Activated naive CD4-positive, alpha-beta T cell treated with anti-CD3 and anti-CD28 coated beads, Interleukin-2, amount 50 U/mL, for 24 hours (primary cell): ENCODE data around the gene GPATCH3.
"Not testable (repeated sequence)": the region's sequence is repeated elsewhere in the genome, so short reads cannot be mapped to it uniquely, and the experiment has no call there.

Source experiments
- H3K27ac Mint-ChIP-seq: one replicate; pipeline ENCODE4 v1.8.0; 2021; ENCODE audit warnings: mild to moderate bottlenecking, mixed read lengths
- H3K27me3 Mint-ChIP-seq: one replicate; pipeline ENCODE4 v1.8.0; 2021; ENCODE audit warnings: mixed read lengths
- H3K36me3 Mint-ChIP-seq: one replicate; pipeline ENCODE4 v1.8.0; 2021; ENCODE audit warnings: mixed read lengths
- H3K4me1 Mint-ChIP-seq: one replicate; pipeline ENCODE4 v1.8.0; 2021; ENCODE audit warnings: mixed read lengths
- H3K4me3 Mint-ChIP-seq: one replicate; pipeline ENCODE4 v1.8.0; 2021; ENCODE audit warnings: mild to moderate bottlenecking, mixed read lengths
- H3K9me3 Mint-ChIP-seq: one replicate; pipeline ENCODE4 v1.8.0; 2021; ENCODE audit warnings: mixed read lengths

Gene GPATCH3, protein sequence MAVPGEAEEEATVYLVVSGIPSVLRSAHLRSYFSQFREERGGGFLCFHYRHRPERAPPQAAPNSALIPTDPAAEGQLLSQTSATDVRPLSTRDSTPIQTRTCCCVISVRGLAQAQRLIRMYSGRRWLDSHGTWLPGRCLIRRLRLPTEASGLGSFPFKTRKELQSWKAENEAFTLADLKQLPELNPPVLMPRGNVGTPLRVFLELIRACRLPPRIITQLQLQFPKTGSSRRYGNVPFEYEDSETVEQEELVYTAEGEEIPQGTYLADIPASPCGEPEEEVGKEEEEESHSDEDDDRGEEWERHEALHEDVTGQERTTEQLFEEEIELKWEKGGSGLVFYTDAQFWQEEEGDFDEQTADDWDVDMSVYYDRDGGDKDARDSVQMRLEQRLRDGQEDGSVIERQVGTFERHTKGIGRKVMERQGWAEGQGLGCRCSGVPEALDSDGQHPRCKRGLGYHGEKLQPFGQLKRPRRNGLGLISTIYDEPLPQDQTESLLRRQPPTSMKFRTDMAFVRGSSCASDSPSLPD

GRCh38 chr1:26900001-26900814 lies at the start of gene GPATCH3:
GPATCH3 (minus strand) TSS chr1:26900467; CDS start chr1:26900442, 25 bp downstream.
- Mint-ChIP-seq H3K4me3 (peak within 1 kb of the TSS; percentile 97), H3K4me1 (peaks cover 37% of the 10 kb centered on the region)

GRCh38 chr1:26949926-26950319 lies 49.7 kb upstream of the GPATCH3 start:
- Mint-ChIP-seq H3K27me3 (no peaks in the 10 kb centered on the region), H3K9me3 (no peaks in the 10 kb centered on the region), H3K36me3 (peaks cover 13% of the 10 kb centered on the region), H3K4me1 (no peaks in the 10 kb centered on the region), H3K4me3 (no peak overlapping the region), H3K27ac (no peak overlapping the region)

More at GRCh38 chr1:26900001-26900814, at the start of gene GPATCH3:
- Mint-ChIP-seq H3K9me3 (no peaks in the 10 kb centered on the region), H3K27me3 (no peaks in the 10 kb centered on the region), H3K36me3 (peaks cover 5% of the 10 kb centered on the region), H3K27ac (peak within 1 kb of the TSS; percentile 99)

DNA sequence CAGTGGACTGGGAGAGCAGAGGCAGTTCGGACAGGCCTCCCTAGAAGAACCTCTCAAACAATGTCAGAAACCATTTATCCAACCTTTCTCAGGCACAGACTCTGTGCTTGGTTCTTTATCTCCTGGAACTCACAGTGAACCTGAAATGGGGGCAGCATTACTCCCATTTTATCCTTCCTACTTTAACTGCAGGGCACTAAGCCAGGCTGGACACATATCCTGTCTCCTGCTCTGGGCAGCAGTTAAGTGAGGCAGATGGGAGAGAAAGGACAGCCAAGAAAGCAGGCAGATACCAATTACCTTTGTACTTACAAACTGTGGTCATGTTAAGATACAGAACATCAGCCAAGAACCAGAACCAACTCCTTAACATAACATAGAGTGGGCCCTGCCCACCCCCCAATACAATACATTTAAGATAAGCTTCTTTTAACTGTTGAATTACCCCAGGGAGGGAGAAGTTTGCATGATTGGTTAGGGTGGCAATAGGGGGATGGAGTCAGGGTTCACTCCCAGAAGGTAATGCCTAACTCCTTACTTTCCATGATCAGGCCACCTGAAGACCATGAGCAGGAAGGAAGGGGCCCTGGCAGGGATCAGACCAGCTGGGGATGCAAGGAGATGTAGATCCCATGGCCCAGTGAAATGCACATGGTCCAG lies 49.1 kb upstream of the GPATCH3 start:
- Mint-ChIP-seq H3K27me3 (no peaks in the 10 kb centered on the region), H3K4me1 (no peaks in the 10 kb centered on the region), H3K36me3 (peaks cover 13% of the 10 kb centered on the region), H3K4me3 (no peak overlapping the region), H3K27ac (no peak overlapping the region), H3K9me3 (no peaks in the 10 kb centered on the region)

DNA sequence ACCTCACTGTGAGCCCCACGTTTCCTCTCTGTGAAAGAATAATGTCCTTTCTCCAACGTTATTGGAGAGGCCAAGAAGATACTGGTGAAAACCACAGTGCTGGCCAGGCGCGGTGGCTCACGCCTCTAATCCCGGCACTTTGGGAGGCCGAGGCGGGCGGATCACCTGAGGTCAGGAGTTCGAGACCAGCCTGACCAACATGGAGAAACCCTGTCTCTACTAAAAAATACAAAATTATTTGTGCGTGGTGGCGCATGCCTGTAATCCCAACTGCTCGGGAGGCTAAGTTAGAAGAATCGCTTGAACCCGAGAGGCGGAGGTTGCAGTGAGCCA lies 48.4 kb upstream of the GPATCH3 start:
- H3K36me3 Mint-ChIP-seq: peaks cover 11% of the 10 kb centered on the region
- H3K9me3 Mint-ChIP-seq, H3K4me3 Mint-ChIP-seq, H3K4me1 Mint-ChIP-seq, H3K27me3 Mint-ChIP-seq, H3K27ac Mint-ChIP-seq: not testable (repeated sequence)

GRCh38 chr1:26946270-26946669 lies 46.0 kb upstream of the GPATCH3 start:
- H3K9me3 Mint-ChIP-seq: no peaks in the 10 kb centered on the region
- H3K4me3 Mint-ChIP-seq: no peak overlapping the region
- H3K4me1 Mint-ChIP-seq: no peaks in the 10 kb centered on the region
- H3K36me3 Mint-ChIP-seq: peaks cover 11% of the 10 kb centered on the region
- H3K27ac Mint-ChIP-seq: no peak overlapping the region
- H3K27me3 Mint-ChIP-seq: no peaks in the 10 kb centered on the region

- H3K4me3 Mint-ChIP-seq: no peak overlapping the region
- no peak overlapping the region for H3K27ac Mint-ChIP-seq
- H3K4me1 Mint-ChIP-seq: no peaks in the 10 kb centered on the region
- H3K36me3 Mint-ChIP-seq: peaks cover 11% of the 10 kb centered on the region
- H3K27me3 Mint-ChIP-seq: no peaks in the 10 kb centered on the region
- H3K9me3 Mint-ChIP-seq: no peaks in the 10 kb centered on the region
Observed at GRCh38 chr1:26945728-26946127, 45.5 kb upstream of the GPATCH3 start.

GRCh38 chr1:26945138-26945537 lies 44.9 kb upstream of the GPATCH3 start:
- Mint-ChIP-seq H3K4me3 (no peak overlapping the region), H3K27ac (no peak overlapping the region), H3K4me1 (no peaks in the 10 kb centered on the region), H3K36me3 (peaks cover 11% of the 10 kb centered on the region), H3K27me3 (no peaks in the 10 kb centered on the region), H3K9me3 (no peaks in the 10 kb centered on the region)

DNA sequence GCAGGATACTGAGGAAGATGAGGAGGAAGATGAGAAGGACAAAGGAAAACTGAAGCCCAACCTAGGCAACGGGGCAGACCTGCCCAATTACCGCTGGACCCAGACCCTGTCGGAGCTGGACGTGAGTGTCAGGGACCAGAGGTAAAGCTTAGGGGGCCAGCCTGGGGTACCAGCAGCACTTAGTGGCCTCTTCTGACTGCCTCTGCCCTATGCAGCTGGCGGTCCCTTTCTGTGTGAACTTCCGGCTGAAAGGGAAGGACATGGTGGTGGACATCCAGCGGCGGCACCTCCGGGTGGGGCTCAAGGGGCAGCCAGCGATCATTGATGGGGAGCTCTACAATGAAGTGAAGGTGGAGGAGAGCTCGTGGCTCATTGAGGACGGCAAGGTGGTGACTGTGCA lies 42.4 kb upstream of the GPATCH3 start:
- Mint-ChIP-seq H3K36me3 (peaks cover 9% of the 10 kb centered on the region), H3K9me3 (no peaks in the 10 kb centered on the region), H3K27me3 (no peaks in the 10 kb centered on the region), H3K4me3 (no peak overlapping the region), H3K27ac (peak overlapping the region; percentile 51), H3K4me1 (no peaks in the 10 kb centered on the region)

GRCh38 chr1:26941311-26941710 lies 41.0 kb upstream of the GPATCH3 start:
- H3K4me3 Mint-ChIP-seq: no peak overlapping the region
- no peaks in the 10 kb centered on the region for H3K4me1 Mint-ChIP-seq
- peaks cover 9% of the 10 kb centered on the region for H3K36me3 Mint-ChIP-seq
- no peaks in the 10 kb centered on the region for H3K27me3 Mint-ChIP-seq
- H3K9me3 Mint-ChIP-seq: no peaks in the 10 kb centered on the region
- no peak overlapping the region for H3K27ac Mint-ChIP-seq

GRCh38 chr1:26938659-26939025 lies 38.4 kb upstream of the GPATCH3 start:
- H3K4me3 Mint-ChIP-seq: no peak overlapping the region
- H3K4me1 Mint-ChIP-seq: no peaks in the 10 kb centered on the region
- H3K9me3 Mint-ChIP-seq: no peaks in the 10 kb centered on the region
- H3K27me3 Mint-ChIP-seq: no peaks in the 10 kb centered on the region
- no peak overlapping the region for H3K27ac Mint-ChIP-seq
- H3K36me3 Mint-ChIP-seq: peaks cover 5% of the 10 kb centered on the region

- no peaks in the 10 kb centered on the region for H3K27me3 Mint-ChIP-seq
- no peak overlapping the region for H3K27ac Mint-ChIP-seq
- H3K4me3 Mint-ChIP-seq: no peak overlapping the region
Observed at GRCh38 chr1:26938004-26938658, 37.9 kb upstream of the GPATCH3 start.

GRCh38 chr1:26936823-26937222 lies 36.6 kb upstream of the GPATCH3 start:
- Mint-ChIP-seq H3K27ac (no peak overlapping the region), H3K9me3 (no peaks in the 10 kb centered on the region)

More at GRCh38 chr1:26938004-26938658, 37.9 kb upstream of the GPATCH3 start:
- no peaks in the 10 kb centered on the region for H3K4me1 Mint-ChIP-seq
- peaks cover 5% of the 10 kb centered on the region for H3K36me3 Mint-ChIP-seq
- H3K9me3 Mint-ChIP-seq: no peaks in the 10 kb centered on the region

GRCh38 chr1:26932531-26932930 lies 32.3 kb upstream of the GPATCH3 start:
- H3K36me3 Mint-ChIP-seq: peaks cover 10% of the 10 kb centered on the region
- no peaks in the 10 kb centered on the region for H3K27me3 Mint-ChIP-seq
- no peak overlapping the region for H3K27ac Mint-ChIP-seq
- H3K4me3 Mint-ChIP-seq: no peak overlapping the region
- no peaks in the 10 kb centered on the region for H3K9me3 Mint-ChIP-seq
- peaks cover 12% of the 10 kb centered on the region for H3K4me1 Mint-ChIP-seq

More at GRCh38 chr1:26936823-26937222, 36.6 kb upstream of the GPATCH3 start:
- Mint-ChIP-seq H3K36me3 (peaks cover 4% of the 10 kb centered on the region), H3K4me3 (no peak overlapping the region), H3K27me3 (no peaks in the 10 kb centered on the region), H3K4me1 (peaks cover 5% of the 10 kb centered on the region)

DNA sequence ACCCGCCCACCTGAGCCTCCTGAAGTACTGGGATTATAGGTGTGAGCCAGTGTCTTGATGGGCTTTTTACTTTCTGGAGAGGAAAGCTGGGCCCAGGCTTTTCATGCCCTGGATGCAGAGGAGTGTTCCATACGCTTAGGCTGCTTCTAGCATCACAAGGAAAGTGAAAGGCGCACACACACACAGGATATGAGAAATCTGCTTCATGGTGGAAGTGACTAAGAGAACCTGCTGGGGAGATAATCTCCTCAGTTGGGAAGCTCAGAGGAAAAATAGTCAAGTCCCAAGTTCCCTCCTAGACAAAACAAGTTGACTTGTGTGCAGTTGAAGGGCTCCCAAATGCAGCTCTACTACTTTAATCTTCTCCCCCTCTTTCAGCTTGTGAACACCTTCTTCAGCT lies 23.4 kb upstream of the GPATCH3 start:
- H3K9me3 Mint-ChIP-seq: no peaks in the 10 kb centered on the region
- peak overlapping the region; percentile 30 for H3K27ac Mint-ChIP-seq
- peaks cover 22% of the 10 kb centered on the region for H3K36me3 Mint-ChIP-seq
- peaks cover 48% of the 10 kb centered on the region for H3K4me1 Mint-ChIP-seq
- peak overlapping the region; percentile 97 for H3K4me3 Mint-ChIP-seq
- H3K27me3 Mint-ChIP-seq: no peaks in the 10 kb centered on the region

DNA sequence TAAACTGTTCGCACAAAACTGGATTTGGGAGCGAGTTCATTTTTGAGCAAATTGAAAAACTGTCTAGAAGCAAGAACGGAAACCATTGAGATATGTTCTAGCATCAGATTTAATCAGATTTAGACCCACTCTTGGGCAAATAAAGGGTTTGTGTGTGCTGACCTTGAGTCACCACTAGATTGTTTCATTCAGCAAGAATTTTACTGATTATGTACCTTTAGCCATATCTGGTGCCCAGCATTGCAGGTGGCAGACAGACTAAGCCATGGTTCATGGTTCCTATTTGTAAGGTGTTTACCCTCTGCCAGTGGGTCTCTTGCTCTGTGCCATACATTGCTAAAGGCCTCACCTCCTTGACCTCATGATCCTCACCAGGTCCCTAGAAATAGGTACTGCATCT lies 22.6 kb upstream of the GPATCH3 start:
- peaks cover 18% of the 10 kb centered on the region for H3K36me3 Mint-ChIP-seq
- H3K27ac Mint-ChIP-seq: peak overlapping the region; percentile 92
- H3K27me3 Mint-ChIP-seq: no peaks in the 10 kb centered on the region
- no peaks in the 10 kb centered on the region for H3K9me3 Mint-ChIP-seq
- H3K4me1 Mint-ChIP-seq: peaks cover 45% of the 10 kb centered on the region
- peak overlapping the region; percentile 97 for H3K4me3 Mint-ChIP-seq
